ENCODE data around the gene LRRC75B.

DNA sequence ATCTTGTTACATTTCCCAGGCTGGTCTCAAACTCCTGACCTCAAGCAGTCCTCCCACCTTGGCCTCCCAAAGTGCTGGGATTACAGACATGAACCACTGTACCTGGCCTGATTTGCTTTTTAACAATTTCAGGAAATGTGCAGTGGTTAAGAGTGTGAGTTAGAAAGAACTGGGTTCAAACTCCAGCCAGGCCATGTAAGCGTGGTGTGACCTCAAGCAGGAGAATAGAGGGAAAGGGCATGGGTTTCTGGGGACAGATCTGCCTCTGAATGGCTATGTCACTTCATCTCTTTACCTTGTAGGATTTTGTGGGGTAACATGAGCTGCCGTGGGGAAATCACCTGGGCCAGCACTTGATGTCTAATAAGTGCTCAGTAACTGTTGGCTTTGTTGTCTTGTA, 27.8 kb downstream of the LRRC75B start:
- TF ChIP-seq, protein P1, sequence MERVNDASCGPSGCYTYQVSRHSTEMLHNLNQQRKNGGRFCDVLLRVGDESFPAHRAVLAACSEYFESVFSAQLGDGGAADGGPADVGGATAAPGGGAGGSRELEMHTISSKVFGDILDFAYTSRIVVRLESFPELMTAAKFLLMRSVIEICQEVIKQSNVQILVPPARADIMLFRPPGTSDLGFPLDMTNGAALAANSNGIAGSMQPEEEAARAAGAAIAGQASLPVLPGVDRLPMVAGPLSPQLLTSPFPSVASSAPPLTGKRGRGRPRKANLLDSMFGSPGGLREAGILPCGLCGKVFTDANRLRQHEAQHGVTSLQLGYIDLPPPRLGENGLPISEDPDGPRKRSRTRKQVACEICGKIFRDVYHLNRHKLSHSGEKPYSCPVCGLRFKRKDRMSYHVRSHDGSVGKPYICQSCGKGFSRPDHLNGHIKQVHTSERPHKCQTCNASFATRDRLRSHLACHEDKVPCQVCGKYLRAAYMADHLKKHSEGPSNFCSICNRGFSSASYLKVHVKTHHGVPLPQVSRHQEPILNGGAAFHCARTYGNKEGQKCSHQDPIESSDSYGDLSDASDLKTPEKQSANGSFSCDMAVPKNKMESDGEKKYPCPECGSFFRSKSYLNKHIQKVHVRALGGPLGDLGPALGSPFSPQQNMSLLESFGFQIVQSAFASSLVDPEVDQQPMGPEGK (tag by site-specific recombination; IDR thresholded peaks at IDR 0.05), result no peak
- TF ChIP-seq, protein P2, sequence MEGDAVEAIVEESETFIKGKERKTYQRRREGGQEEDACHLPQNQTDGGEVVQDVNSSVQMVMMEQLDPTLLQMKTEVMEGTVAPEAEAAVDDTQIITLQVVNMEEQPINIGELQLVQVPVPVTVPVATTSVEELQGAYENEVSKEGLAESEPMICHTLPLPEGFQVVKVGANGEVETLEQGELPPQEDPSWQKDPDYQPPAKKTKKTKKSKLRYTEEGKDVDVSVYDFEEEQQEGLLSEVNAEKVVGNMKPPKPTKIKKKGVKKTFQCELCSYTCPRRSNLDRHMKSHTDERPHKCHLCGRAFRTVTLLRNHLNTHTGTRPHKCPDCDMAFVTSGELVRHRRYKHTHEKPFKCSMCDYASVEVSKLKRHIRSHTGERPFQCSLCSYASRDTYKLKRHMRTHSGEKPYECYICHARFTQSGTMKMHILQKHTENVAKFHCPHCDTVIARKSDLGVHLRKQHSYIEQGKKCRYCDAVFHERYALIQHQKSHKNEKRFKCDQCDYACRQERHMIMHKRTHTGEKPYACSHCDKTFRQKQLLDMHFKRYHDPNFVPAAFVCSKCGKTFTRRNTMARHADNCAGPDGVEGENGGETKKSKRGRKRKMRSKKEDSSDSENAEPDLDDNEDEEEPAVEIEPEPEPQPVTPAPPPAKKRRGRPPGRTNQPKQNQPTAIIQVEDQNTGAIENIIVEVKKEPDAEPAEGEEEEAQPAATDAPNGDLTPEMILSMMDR (tag by site-specific recombination; IDR thresholded peaks at IDR 0.05), result no peak
- TF ChIP-seq ZNF311 (tag by site-specific recombination; IDR thresholded peaks at IDR 0.05; ENCODE audit: borderline replicate concordance), result no peak

All from HEK293 (cell line).